ENCODE data around the gene CADPS2. TPM values are rescaled to one million over a fixed set of nuclear protein-coding genes. Genes with fewer than 3 reads are reported as not detected.

CADPS2 gene
- total RNA-seq, 2 donors from 2014 or later, result 16.4 to 32.5 TPM

- peaks cover 3% of the 10 kb centered on the region for H3K36me3 ChIP-seq
- H3K4me1 ChIP-seq (ENCODE audit: control insufficient read depth in 1 of 2, low read depth in 2 of 2), result no peaks in the 10 kb centered on the region
- no peak within 1 kb of the TSS for H3K27ac ChIP-seq
- H3K4me3 ChIP-seq, result no peak within 1 kb of the TSS
- DNase-seq (ENCODE audit: low spot score) (no peak), ATAC-seq (ENCODE audit: insufficient number of reproducible peaks, low FRiP score, low read depth) (no peak)
- no peak for TF ChIP-seq CTCF (IDR thresholded peaks at IDR 0.05)
- H3K27me3 ChIP-seq (replicated peaks; ENCODE audit: insufficient read depth), result no peaks in the 10 kb centered on the region
- no peaks in the 10 kb centered on the region for H3K9me3 ChIP-seq
These were observed 187.2 kb downstream of the CADPS2 start, which contains the start of gene RNF133 for GRCh38 chr7:122699017-122699416. RNF133 (minus strand) TSS chr7:122699117; CDS start chr7:122698918, 199 bp downstream.

GRCh38 chr7:122695816-122696215, 190.4 kb downstream of the CADPS2 start:
- Histone ChIP-seq H3K36me3 (no peaks in the 10 kb centered on the region), H3K4me1 (ENCODE audit: control insufficient read depth in 1 of 2, low read depth in 2 of 2) (no peaks in the 10 kb centered on the region), H3K27ac (no peak overlapping the region), H3K27me3 (replicated peaks; ENCODE audit: insufficient read depth) (no peaks in the 10 kb centered on the region), H3K9me3 (no peaks in the 10 kb centered on the region), H3K4me3 (no peak overlapping the region)
- no peak for ATAC-seq (ENCODE audit: insufficient number of reproducible peaks, low FRiP score, low read depth)
- no peak for TF ChIP-seq CTCF (IDR thresholded peaks at IDR 0.05)
- no peak for DNase-seq (ENCODE audit: low spot score)

- DNase-seq (ENCODE audit: low spot score), result no peak
- ATAC-seq (ENCODE audit: insufficient number of reproducible peaks, low FRiP score, low read depth), result no peak
- H3K27ac ChIP-seq, result no peak overlapping the region
- H3K4me3 ChIP-seq, result no peak overlapping the region
- no peak for TF ChIP-seq CTCF (IDR thresholded peaks at IDR 0.05)
- H3K36me3 ChIP-seq, result no peaks in the 10 kb centered on the region
- no peaks in the 10 kb centered on the region for H3K27me3 ChIP-seq (replicated peaks; ENCODE audit: insufficient read depth)
- H3K9me3 ChIP-seq, result no peaks in the 10 kb centered on the region
- no peaks in the 10 kb centered on the region for H3K4me1 ChIP-seq (ENCODE audit: control insufficient read depth in 1 of 2, low read depth in 2 of 2)
These were observed 191.6 kb downstream of the CADPS2 start for GRCh38 chr7:122694697-122695096.

GRCh38 chr7:122692769-122693309, 193.4 kb downstream of the CADPS2 start:
- no peak for TF ChIP-seq CTCF (IDR thresholded peaks at IDR 0.05)
- ATAC-seq (ENCODE audit: insufficient number of reproducible peaks, low FRiP score, low read depth) (no peak), DNase-seq (ENCODE audit: low spot score) (no peak)
- Histone ChIP-seq H3K4me3 (no peak overlapping the region), H3K27ac (no peak overlapping the region), H3K36me3 (no peaks in the 10 kb centered on the region), H3K9me3 (no peaks in the 10 kb centered on the region), H3K27me3 (replicated peaks; ENCODE audit: insufficient read depth) (no peaks in the 10 kb centered on the region), H3K4me1 (ENCODE audit: control insufficient read depth in 1 of 2, low read depth in 2 of 2) (no peaks in the 10 kb centered on the region)

- Histone ChIP-seq H3K4me1 (ENCODE audit: control insufficient read depth in 1 of 2, low read depth in 2 of 2) (no peaks in the 10 kb centered on the region), H3K27me3 (replicated peaks; ENCODE audit: insufficient read depth) (no peaks in the 10 kb centered on the region), H3K27ac (no peak overlapping the region), H3K4me3 (no peak overlapping the region), H3K9me3 (no peaks in the 10 kb centered on the region), H3K36me3 (no peaks in the 10 kb centered on the region)
- DNase-seq (ENCODE audit: low spot score) (no peak), ATAC-seq (ENCODE audit: insufficient number of reproducible peaks, low FRiP score, low read depth) (no peak)
- TF ChIP-seq CTCF (IDR thresholded peaks at IDR 0.05), result no peak
These were observed 194.6 kb downstream of the CADPS2 start for GRCh38 chr7:122691569-122692235.
